Right forelimb (tissue), 1 donor: ENCODE results near the gene MAOB.
A peak's percentile ranks its signal among the peaks of the same experiment; 100 is the strongest.
"Not testable (repeated sequence)": the region's sequence is repeated elsewhere in the genome, so short reads cannot be mapped to it uniquely, and the experiment has no call there.

Experiments used
- DNase-seq: peaks from one replicate; pipeline ENCODE4 v3.0.0-alpha.2; 2018

Gene MAOB

GRCh38 chrX:43750248-43750676 is 132.0 kb downstream of the MAOB start:
- DNase-seq: peak; percentile 53

GRCh38 chrX:43747476-43747875 is 134.8 kb downstream of the MAOB start:
- DNase-seq: no peak

GRCh38 chrX:43745938-43746721 is 136.1 kb downstream of the MAOB start:
- DNase-seq: no peak

- DNase-seq: no peak
Measured at GRCh38 chrX:43744284-43744683, 138.0 kb downstream of the MAOB start.

GRCh38 chrX:43743100-43743822 is 139.0 kb downstream of the MAOB start:
- no peak for DNase-seq

GRCh38 chrX:43741843-43742573 is 140.2 kb downstream of the MAOB start:
- DNase-seq: no peak

- DNase-seq: no peak
Measured at GRCh38 chrX:43735957-43736356, 146.3 kb downstream of the MAOB start.

- no peak for DNase-seq
Measured at GRCh38 chrX:43735534-43735933, 146.7 kb downstream of the MAOB start.

GRCh38 chrX:43734444-43734843 is 147.8 kb downstream of the MAOB start:
- DNase-seq: no peak

GRCh38 chrX:43733699-43734098 is 148.6 kb downstream of the MAOB start:
- DNase-seq: no peak

- DNase-seq: no peak
Measured at GRCh38 chrX:43731086-43731485, 151.2 kb downstream of the MAOB start.

- no peak for DNase-seq
Measured at GRCh38 chrX:43728966-43729365, 153.3 kb downstream of the MAOB start.

GRCh38 chrX:43728002-43728401 is 154.2 kb downstream of the MAOB start:
- no peak for DNase-seq

- DNase-seq: not testable (repeated sequence)
Measured at GRCh38 chrX:43727254-43727653, 155.0 kb downstream of the MAOB start.

- DNase-seq: not testable (repeated sequence)
Measured at GRCh38 chrX:43725227-43725626, 157.0 kb downstream of the MAOB start.

GRCh38 chrX:43720961-43721360 is 161.3 kb downstream of the MAOB start:
- no peak for DNase-seq

GRCh38 chrX:43720082-43720481 is 162.2 kb downstream of the MAOB start:
- no peak for DNase-seq

- DNase-seq: no peak
Measured at GRCh38 chrX:43718956-43719355, 163.3 kb downstream of the MAOB start.

GRCh38 chrX:43718546-43718945 is 163.7 kb downstream of the MAOB start:
- DNase-seq: no peak

GRCh38 chrX:43718081-43718480 is 164.2 kb downstream of the MAOB start:
- no peak for DNase-seq

- no peak for DNase-seq
Measured at GRCh38 chrX:43717161-43717560, 165.1 kb downstream of the MAOB start.

GRCh38 chrX:43716696-43717095 is 165.6 kb downstream of the MAOB start:
- no peak for DNase-seq
